ENCODE results near the gene ZNF292. TPM values are rescaled to one million over a fixed set of nuclear protein-coding genes. Genes with fewer than 3 reads are reported as not detected.

Gene ZNF292
- total RNA-seq, 1 experiment from 2014 or later: 45.0 TPM

DNA sequence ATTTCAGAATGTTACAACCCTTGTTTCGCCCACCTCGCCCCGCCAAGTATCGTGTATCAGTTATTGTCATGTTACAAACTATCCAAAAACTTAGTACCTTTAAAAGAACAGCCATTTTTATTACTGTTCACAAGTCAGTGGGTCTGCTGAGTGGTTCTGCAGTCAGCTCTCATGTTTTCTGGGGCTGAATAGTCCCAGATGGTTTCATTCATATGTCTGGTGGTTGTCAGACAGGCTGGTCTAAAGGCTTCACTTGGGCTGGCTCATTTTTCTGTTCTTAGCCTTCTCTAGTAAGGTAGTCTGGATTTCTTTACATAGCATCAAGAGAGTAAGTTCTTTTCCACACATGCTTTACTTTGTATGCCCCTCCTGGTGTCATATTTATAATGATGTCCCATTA is 8.6 kb downstream of the ZNF292 start:
- no TSS peak for BruUV-seq (replicated peaks)
- POLR2A ChIA-PET (ENCODE audit: low non-redundant PET): no interaction called here
- Histone ChIP-seq H3K27me3 (replicated peaks; ENCODE audit: insufficient read depth, low read depth, low read length, poor library complexity) (no peaks in the 10 kb centered on the region), H3K9me3 (ENCODE audit: low read depth, low read length, poor library complexity, severe bottlenecking) (no peaks in the 10 kb centered on the region), H3K27ac (ENCODE audit: low read depth, low read length, poor library complexity, severe bottlenecking) (no peak overlapping the region), H3K4me1 (ENCODE audit: insufficient read depth, low read length, poor library complexity, severe bottlenecking) (no peaks in the 10 kb centered on the region), H3K4me3 (ENCODE audit: low read depth, low read length, poor library complexity, severe bottlenecking) (no peak overlapping the region), H3K36me3 (ENCODE audit: insufficient read depth, low read length, poor library complexity, severe bottlenecking) (no peaks in the 10 kb centered on the region)
- TF ChIP-seq, protein P1, sequence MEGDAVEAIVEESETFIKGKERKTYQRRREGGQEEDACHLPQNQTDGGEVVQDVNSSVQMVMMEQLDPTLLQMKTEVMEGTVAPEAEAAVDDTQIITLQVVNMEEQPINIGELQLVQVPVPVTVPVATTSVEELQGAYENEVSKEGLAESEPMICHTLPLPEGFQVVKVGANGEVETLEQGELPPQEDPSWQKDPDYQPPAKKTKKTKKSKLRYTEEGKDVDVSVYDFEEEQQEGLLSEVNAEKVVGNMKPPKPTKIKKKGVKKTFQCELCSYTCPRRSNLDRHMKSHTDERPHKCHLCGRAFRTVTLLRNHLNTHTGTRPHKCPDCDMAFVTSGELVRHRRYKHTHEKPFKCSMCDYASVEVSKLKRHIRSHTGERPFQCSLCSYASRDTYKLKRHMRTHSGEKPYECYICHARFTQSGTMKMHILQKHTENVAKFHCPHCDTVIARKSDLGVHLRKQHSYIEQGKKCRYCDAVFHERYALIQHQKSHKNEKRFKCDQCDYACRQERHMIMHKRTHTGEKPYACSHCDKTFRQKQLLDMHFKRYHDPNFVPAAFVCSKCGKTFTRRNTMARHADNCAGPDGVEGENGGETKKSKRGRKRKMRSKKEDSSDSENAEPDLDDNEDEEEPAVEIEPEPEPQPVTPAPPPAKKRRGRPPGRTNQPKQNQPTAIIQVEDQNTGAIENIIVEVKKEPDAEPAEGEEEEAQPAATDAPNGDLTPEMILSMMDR (conservative IDR thresholded peaks at IDR 0.05; ENCODE audit: low read depth, low read length): no peak
- TF ChIP-seq EZH2 (IDR thresholded peaks at IDR 0.05; ENCODE audit: borderline replicate concordance, low read depth, low read length, poor library complexity, severe bottlenecking): no peak
- intact Hi-C loops (cut with micrococcal nuclease; ENCODE audit: unreplicated experiment): no loop called here
- CTCF ChIA-PET: no interaction called here
- no peak for DNase-seq (ENCODE audit: low spot score)

DNA sequence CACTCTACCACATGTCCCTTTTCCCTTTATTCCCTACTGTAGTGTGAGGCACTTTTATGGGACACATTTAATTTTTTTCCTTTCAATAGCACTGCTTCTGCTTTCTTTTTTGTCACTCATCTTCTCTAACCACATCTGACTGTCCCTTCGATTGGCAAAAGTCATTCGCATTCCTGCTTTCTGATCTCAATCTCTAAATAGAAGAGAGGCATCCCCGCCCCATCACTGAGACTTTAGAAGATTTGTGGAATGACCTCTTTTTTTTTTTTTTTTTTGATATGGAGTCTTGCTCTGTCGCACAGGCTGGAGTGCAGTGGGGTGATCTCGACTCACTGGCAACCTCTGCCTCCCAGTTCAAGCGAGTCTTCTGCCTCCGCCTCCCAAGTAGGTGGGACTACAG is 9.1 kb downstream of the ZNF292 start:
- POLR2A ChIA-PET (ENCODE audit: low non-redundant PET): no interaction called here
- no TSS peak for BruUV-seq (replicated peaks)
- DNase-seq (ENCODE audit: low spot score): no peak
- Histone ChIP-seq H3K36me3 (ENCODE audit: insufficient read depth, low read length, poor library complexity, severe bottlenecking) (no peaks in the 10 kb centered on the region), H3K4me1 (ENCODE audit: insufficient read depth, low read length, poor library complexity, severe bottlenecking) (no peaks in the 10 kb centered on the region), H3K4me3 (ENCODE audit: low read depth, low read length, poor library complexity, severe bottlenecking) (no peak overlapping the region), H3K9me3 (ENCODE audit: low read depth, low read length, poor library complexity, severe bottlenecking) (no peaks in the 10 kb centered on the region), H3K27me3 (replicated peaks; ENCODE audit: insufficient read depth, low read depth, low read length, poor library complexity) (no peaks in the 10 kb centered on the region), H3K27ac (ENCODE audit: low read depth, low read length, poor library complexity, severe bottlenecking) (no peak overlapping the region)
- intact Hi-C loops (cut with micrococcal nuclease; ENCODE audit: unreplicated experiment): no loop called here
- TF ChIP-seq, protein P1 (conservative IDR thresholded peaks at IDR 0.05; ENCODE audit: low read depth, low read length): no peak
- no peak for TF ChIP-seq EZH2 (IDR thresholded peaks at IDR 0.05; ENCODE audit: borderline replicate concordance, low read depth, low read length, poor library complexity, severe bottlenecking)
- CTCF ChIA-PET: no interaction called here

DNA sequence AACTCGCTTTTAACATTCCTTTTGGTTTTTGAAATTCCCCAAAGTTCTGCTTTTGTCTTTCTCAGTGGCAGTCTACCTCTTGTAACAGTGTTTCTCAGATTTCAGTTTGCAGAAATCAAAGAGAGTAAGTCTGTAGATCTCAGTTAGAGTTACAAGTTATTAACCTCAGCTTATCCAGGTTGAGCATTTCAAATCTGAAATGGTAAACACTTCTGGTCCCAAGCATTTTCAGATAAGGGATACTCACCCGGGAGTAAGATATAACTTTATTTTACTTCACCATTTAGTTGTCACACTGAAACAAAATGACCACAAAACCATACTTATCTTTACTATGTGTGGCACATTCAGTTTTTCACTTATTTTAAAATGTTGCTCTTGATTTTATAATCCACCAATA is 9.8 kb downstream of the ZNF292 start:
- ChIA-PET POLR2A (ENCODE audit: low non-redundant PET) (no interaction called here), CTCF (no interaction called here)
- DNase-seq (ENCODE audit: low spot score): no peak
- peaks cover 2% of the 10 kb centered on the region for H3K4me1 ChIP-seq (ENCODE audit: insufficient read depth, low read length, poor library complexity, severe bottlenecking)
- H3K36me3 ChIP-seq (ENCODE audit: insufficient read depth, low read length, poor library complexity, severe bottlenecking): no peaks in the 10 kb centered on the region
- no peaks in the 10 kb centered on the region for H3K9me3 ChIP-seq (ENCODE audit: low read depth, low read length, poor library complexity, severe bottlenecking)
- TF ChIP-seq, protein P1 (conservative IDR thresholded peaks at IDR 0.05; ENCODE audit: low read depth, low read length): no peak
- no peak overlapping the region for H3K4me3 ChIP-seq (ENCODE audit: low read depth, low read length, poor library complexity, severe bottlenecking)
- no TSS peak for BruUV-seq (replicated peaks)
- no peak overlapping the region for H3K27ac ChIP-seq (ENCODE audit: low read depth, low read length, poor library complexity, severe bottlenecking)
- no peaks in the 10 kb centered on the region for H3K27me3 ChIP-seq (replicated peaks; ENCODE audit: insufficient read depth, low read depth, low read length, poor library complexity)
- intact Hi-C loops (cut with micrococcal nuclease; ENCODE audit: unreplicated experiment): no loop called here

Measured in A673 (cell line).